CD4-positive, alpha-beta T cell treated with Interferon gamma for 1 hour (primary cell): ENCODE data around the gene DRC7.
"Not testable (repeated sequence)": the region's sequence is repeated elsewhere in the genome, so short reads cannot be mapped to it uniquely, and the experiment has no call there.

Experiments
- DNase-seq: peaks from one replicate; pipeline ENCODE4 v3.0.0-alpha.2; 2020

The DRC7 gene

DNA sequence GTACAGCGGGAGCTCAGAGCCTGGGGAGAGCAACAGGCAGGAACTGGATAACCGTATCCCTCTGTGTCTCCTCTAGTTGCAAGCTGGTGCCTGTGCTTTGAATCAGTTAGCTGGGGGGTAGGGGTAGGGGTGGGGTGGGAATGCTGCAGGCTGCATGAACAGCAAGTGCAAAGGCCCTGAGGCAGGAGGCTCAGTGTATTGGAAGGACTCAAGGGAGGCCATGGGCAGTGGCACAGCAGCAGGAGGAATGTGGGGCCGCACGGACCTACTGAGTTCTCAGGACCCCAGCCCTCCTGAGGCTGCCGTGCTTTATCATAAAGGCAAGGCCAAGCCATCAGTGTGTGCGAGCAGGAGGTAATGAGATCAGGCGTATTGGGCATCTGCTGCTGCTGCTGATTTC lies 44.2 kb downstream of the DRC7 start:
- DNase-seq: no peak

DNA sequence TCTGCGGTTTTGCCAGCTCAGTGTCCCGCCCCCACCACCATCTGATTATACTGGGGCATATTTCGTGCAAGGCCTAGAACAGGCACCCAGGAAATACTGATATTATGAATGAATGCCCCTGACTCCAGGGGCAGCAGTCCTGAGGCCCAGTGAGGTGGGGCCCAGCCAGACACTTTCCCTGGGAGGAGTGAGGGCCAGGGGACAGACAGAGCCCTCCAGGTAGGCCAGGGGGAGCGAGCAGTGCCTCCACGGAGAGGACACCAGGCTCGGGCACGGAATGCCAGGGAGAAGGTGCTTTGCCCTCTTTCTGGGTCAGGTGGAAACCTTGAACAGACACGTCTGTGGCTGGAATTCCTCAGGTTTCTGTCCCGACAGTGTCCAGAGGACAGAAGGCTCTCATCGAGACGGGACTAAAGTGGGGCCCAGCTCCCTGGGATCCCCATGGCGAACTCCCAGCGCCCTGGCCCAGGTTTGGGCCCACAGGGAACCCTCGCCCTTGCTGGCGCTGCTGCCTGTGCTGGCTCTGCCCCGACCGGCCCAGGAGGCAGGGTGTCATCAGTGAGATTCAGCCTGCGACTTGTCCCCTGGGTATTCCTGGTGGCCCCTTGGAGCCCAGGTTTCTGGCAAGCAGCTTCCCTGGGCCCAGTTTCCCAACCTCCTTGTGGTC lies 45.3 kb downstream of the DRC7 start:
- no peak for DNase-seq

DNA sequence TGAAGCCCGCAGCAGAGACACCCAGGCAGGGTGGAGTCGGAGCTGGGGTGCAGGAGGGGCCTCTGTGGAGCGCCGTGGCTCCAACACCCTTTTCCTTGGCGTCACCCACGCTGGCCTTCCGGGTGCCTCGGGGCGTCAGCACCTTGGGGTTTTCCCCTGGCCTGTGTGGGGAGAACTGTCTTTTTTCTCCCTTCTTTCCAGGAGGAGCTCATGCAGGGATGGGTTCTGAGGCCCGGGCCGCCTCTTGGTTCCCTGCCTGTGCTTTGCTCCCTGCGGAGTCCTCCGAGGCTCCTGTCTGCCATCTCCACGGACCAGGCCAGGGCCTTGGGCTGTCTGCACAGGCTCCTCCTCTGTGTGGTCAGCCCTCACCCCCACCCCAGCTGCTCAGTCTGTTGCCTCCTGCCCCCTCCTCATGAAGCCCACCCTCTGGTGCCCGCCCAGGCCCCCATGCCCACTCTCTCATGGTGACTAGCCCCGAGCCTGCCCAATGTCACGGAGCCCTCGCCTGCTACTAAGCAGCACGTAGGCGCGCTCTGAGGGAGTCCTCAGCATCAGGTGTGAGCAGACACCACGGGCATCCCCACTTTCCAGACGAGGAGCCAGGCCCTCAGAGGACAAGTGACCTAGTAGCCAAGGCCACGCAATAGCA lies 45.9 kb downstream of the DRC7 start:
- DNase-seq: no peak

DNA sequence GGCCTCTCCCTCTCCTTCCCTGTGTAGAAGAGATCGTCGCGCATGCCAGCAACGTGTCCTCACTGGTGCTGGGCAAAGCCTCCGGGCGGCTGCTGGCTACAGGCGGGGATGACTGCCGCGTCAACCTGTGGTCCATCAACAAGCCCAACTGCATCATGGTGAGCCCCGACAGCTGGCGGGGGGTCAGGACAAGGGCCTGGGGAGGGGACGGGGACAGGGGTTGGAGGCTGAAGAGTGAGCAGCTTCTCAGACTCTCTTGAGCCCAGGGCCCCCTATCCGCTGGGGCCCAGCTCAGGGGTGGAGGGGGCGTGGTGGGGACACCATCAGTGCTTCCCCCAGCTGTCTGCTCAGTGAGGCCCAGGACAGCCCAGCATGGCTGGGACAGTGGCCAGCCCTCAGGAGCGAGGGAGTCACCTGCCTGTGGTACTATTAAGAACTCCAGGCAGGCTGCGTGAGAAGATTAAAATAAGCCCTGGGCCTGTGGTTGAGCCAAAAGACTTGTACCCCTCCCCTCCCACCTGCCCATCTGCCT lies 47.1 kb downstream of the DRC7 start:
- no peak for DNase-seq

DNA sequence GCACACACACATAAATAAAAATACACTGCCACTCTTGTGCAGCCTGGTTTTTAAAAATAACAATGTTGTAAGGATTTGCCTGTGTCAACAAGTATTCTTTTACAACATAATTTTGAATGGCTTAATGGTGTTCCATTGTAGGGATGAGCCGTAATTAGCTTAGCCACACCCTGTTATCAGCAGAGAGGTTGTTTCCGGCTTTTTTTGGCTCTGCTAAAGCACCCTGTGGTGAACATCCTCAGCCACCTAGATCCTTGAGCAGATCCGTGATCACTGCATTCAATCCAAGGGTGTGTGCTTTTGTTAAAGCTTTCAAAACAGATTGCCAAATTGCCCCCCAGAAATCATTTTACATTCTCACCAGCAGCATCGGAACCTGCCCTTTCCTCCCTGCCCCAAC lies 47.9 kb downstream of the DRC7 start:
- no peak for DNase-seq

DNA sequence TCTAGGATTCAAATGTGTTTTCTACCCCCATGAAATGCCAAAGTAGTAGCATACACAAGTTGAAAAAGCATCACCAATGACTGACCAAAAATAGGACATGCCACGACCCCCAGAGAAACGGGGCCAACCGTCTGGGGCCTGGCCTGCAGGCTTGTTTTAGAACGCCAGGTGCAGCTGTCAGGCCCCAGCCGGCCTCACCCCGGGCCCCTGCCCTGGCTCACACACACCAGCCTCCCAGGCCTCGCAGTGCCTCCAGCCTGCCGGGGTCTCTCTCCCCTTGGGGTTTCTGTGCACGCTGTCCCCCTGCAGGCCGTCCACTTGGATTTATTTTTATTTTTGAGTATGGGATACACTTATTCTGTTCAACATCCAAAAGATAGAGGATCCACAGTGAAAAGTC lies 48.9 kb downstream of the DRC7 start:
- no peak for DNase-seq

DNA sequence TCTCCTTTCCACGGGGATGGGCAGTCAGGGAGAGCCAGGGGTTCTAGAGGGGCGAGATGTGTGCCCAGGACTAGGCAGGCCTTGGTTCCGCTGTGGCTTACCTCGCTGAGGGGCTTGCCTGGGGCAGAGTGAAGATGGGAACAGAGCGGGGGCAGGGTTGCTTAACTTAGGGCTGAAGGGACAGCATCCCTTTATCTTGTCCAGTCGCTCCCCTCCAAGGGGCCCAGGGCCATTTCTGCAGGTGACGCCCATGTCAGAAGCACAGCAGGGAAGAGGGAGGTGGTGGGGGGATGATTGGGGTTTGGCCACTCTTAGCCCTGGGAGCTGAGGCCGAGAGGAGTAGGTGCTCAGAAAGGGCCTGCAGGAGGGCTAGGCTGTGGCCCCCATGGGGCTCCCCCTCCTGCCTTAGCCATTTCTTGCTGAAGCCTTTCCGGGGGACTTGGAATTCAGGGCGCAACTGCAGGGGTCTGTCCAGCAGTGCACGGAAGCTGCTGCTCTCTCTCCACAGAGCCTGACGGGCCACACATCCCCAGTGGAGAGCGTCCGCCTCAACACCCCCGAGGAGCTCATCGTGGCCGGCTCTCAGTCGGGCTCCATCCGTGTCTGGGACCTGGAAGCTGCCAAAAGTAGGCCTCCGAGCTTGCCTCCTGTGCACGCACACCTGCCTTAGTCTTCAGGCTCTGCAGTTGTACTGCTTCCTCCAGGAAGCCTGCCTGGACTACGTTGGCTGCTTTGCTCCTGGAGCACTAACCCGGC lies 49.5 kb downstream of the DRC7 start:
- no peak for DNase-seq

DNA sequence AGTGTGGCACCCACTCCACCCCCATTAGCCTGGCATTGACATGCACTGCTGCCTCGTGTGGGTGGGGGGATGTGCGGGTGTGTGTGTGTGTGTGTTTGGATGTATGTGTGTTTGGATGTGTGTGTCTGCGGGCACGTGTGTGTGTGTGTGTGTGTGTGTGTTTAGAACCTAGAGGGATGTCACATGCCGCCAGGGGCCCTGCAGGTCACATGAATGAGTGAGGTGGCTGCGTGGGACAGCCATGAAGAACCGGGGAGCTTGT lies 50.0 kb downstream of the DRC7 start:
- DNase-seq: no peak

DNA sequence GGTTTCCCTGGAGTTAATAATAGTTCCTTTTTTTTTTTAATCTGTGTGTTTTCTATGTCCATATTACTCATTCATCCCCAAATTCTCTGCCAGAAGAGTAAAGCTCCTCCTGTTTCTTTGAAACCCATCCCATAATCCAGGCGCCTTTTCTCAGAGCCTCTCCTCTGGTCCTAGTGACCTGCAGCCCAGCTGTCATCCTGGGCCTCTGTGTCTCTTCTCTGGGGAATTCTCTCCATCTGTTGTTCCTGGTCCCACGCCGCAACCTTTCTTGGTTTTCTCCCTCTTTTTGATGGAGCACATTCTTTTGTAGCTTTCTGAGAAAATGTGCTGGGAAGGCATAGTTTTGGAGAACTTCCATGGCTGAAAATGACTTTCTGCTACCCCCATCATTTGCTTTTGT lies 51.2 kb downstream of the DRC7 start:
- DNase-seq: no peak

DNA sequence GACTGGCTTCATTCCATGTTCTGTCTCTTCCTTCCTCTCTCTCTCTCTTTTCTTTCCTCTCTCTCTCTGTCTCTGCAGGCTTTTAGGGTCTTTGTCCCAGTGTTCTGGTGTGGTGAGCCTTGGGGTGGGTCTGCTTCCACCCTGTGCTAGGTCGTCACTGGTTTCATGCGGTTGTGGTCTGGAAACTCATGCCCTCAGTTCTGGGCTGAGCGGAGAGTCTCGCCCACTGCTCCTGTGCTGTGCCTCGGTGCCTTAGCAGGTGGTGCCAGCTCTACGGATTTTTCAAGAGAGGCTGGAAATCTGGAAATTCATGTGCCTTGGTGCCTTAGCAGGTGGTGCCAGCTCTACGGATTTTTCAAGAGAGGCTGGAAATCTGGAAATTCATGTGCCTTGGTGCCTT lies 51.7 kb downstream of the DRC7 start:
- DNase-seq: not testable (repeated sequence)

DNA sequence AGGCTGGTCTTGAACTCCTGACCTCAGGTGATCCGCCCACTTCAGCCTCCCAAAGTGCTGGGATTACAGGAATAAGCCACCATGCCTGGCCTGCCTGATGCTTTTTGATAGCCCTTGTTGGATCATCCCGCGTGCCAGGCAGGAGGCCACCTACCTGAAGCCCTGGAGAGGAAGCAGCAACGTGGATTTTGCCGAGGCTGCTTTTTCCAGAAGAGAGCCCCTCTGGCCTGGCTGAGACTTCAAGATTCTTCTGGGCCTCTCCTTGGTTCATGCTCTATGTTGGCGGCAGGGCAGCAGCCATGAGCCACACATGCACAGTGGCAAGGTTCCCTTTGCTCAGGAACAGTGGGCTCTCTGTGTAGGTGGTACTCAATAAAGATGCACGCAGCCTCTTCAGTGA lies 52.5 kb downstream of the DRC7 start:
- no peak for DNase-seq

DNA sequence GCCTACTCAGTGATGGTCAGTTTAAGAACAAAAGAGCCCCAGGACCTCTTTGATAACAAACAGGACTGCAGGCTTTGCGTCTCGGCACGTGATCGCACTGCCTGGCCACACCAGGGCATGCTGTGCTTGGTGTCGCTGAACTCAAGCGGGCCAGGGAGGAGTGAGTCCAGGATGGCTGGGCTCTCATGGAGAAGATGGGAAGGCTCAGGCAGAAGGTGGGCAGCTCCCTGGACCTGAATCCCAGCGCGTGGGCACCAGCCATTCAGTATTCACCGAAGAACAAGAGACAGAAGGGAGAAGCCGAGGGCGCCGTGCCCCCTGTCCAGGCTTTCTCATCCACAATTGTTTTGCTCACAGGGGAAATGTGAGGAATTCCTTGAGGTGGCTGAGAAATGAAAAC lies 52.9 kb downstream of the DRC7 start:
- no peak for DNase-seq

DNA sequence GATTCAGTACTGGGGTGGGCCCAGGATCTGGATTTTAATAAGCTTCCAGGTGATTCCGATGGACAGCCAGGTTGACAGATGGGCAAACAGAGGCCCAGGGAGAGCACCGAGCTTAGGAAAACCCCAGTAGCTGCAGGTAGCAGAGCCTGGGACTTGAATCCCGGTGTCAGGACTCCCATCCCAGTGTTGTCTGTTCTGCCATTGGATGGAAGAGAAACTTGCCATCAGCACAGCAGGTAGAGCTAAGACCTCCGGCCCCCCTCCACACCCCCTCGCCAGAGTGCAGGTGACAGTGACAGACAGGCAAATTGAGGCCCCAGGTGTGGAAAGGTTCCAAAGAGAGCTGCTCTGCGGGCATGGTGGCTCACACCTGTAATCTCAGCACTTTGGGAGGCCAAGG lies 53.4 kb downstream of the DRC7 start:
- no peak for DNase-seq

DNA sequence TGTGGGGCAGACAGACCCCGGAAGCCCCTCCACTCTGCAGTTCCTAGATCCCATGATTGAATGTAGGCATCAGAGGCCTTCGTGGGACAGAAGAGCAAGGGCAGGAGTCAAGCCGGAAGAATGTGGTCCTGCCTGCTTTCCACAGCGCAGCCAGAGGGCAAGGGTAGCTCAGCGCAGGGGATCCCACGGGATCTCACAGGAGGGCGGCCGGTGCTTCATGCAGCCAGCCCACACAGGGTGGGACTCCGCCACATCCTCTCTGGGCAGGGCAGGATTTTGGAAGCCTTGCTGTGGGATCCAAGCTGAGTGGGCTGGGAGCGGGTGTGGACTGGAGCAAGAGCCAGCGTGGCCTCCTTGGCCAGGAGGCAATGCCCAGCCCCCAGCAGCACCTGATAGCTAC lies 54.0 kb downstream of the DRC7 start:
- DNase-seq: no peak

DNA sequence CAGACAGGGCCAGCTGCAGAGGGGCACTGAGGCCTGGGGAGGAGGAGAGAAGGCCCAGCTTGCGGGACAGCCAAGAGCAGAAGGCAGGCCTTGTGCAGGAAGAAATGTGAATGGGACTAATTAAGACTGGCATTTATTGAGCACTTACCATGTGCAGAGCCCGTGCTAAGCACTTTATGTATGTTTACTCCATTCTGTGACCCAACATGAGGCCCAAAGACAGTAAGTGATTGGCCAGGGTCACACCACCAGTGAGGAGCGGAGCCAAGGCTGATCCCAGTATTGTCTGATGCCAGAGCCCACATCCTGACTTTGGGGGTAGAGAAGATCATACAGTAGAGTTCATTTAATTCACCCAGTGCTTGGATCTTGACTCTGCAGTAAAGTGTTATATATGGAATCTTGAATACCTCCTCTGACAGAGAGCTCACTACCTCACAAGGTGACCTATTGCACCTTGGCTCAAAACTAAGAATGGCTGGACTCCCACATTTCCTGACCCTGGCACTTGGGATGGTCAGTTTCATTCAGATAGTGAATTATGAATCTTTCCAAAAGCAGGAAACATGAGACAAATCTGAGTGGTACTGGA lies 54.6 kb downstream of the DRC7 start:
- no peak for DNase-seq

DNA sequence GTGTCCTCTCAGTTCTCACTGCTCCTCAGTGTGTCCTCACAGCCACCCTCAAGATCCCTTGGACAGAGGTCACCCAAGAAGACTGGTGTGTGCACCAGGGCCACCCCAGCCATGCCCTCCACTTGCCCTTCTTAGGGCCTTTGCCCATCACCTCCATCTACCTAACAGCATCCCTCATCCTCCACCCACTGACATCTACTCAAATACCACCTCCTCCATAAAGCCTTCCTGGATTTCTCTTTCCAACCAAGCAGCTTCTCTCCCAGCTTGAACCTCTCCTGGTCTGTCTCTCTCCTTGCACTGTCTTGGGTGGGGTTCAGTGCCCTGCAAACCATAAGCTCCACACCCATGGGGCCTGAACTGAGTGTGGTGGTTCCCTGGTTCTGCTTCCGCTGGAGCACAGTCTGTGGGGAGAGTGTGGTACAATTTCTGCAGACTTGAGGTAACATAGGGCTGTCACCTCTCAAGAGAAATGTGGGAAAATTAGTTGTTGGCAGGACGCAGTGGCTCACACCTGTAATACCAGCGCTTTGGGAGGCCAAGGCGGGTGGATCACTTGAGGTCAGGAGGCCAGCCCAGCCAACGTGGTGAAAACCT lies 55.3 kb downstream of the DRC7 start:
- DNase-seq: no peak

DNA sequence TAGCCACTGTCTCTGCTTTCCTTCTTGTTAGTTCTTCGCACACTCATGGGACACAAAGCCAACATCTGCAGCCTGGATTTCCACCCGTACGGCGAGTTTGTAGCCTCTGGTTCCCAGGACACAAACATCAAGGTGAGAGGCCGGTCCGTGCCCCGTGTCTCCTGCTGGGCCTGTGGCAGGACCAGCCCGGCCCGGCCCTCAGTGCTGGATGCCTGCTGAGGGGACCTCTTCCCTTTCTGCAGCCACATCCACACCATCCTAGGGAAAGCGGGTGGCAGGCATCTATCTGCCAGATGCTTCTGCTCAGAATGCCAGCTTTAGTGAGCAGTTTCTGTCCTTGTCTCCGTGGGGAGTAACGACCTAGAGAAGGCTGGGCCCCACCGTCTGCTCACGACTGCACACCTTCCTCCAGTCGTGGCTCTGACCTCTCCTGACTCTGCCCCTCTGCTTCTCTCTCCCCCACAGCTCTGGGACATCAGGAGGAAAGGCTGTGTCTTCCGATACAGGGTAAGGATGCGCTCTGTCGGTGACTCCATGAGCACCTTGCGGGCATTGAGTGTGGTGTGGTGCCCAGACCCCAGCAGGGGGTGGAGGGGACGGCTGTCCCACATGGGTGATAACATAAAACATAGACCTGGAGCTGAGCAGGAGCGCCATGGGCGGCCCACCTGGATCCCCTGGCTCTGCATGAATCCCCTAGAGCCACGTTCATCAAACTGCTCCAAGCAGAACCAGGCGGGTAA lies 56.4 kb downstream of the DRC7 start:
- DNase-seq: no peak

DNA sequence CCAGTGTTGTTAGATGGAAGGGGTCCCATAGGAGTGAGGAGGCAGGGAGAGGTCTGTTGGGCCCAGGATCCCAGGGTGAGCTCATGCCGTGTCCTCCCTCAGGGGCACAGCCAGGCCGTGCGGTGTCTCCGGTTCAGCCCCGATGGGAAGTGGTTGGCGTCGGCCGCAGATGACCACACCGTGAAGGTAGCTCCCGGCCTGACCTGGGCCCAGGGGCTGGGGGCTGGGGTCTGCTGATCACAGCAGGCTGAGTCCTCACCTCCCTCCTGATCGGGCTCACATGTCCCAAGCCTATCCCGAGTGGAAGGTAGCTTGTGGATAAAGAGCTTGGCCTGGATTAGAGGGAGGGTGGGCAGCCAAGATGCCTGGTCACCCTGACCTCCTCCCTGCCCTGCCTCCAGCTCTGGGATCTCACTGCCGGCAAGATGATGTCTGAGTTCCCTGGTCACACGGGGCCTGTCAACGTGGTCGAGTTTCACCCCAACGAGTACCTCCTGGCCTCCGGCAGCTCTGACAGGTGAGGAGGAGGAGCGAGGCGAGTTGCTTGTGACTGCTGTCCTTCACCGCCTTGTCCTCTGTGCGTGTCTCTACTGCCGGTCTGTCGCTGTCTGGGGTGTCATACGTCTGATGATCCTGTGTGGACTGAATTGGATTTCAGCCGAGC lies 57.1 kb downstream of the DRC7 start:
- DNase-seq: no peak

DNA sequence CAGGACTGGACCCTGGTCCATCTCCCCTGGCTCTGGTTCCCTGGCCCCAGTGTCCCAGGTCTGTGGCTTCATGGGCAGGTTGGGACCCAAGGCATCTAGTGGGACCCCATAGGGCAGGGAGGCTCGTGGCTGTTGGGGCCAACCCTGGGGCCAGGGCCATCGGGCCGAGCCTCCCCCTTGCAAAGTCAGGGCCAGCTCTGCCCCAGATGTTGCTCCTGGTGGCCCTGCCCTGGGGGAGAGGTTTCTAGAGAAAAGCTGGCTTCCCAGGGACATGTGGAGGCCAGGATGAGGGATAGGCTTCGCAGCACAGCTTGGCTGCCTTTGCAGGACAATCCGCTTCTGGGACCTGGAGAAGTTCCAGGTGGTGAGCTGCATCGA lies 57.6 kb downstream of the DRC7 start:
- DNase-seq: no peak

DNA sequence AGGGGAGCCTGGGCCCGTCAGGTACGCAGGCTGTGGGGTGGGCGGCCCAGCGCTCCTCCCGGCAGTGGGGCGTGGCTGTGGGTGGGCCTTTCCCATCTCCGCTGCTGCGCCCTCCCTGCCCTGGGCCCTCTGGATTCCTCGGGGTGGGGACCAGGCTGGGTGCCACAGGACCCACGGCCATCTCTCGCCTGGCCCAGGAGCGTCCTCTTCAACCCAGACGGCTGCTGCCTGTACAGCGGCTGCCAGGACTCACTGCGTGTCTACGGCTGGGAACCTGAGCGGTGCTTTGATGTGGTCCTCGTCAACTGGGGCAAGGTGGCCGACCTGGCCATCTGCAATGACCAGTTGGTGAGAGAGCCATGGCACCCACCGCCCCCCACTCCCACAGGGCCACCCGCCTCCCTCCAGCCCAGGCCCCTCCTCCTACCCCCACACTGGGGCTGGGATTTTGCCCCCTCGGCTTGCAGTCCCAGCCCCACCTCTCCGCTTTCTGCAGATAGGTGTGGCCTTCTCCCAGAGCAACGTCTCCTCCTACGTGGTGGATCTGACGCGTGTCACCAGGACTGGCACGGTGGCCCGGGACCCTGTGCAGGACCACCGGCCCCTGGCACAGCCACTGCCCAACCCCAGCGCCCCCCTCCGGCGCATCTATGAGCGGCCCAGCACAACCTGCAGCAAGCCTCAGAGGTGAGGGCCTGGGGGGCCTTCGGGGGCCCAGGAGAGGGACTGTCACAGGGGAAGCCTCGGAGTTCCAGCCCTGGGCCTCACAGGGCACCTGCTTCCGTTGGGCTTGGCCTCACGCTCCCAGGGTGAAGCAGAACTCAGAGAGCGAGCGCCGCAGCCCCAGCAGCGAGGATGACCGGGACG lies 58.2 kb downstream of the DRC7 start:
- DNase-seq: no peak
